Right lobe of liver (tissue), 4 donors: ENCODE results near the gene BUB3.

Source experiments
- POLR2A ChIP-seq: fragments of 450-650 bp; IDR thresholded peaks from one replicate; pipeline ENCODE4 v1.6.1; 2017; ENCODE audit warnings: antibody characterized with exemption, mild to moderate bottlenecking
- TF ChIP-seq, protein P1 (sequence below), 4 donors: fragments of 200-600 bp in 3 of 4; fragments of 450-650 bp in 1 of 4; IDR thresholded peaks; one replicate each; pipeline versions ENCODE4 v1.5.1 to v1.8.0; 2016 to 2022; ENCODE audit warnings: antibody characterized with exemption in 4 of 4, mild to moderate bottlenecking in 2 of 4
- donor health status: DM: no; HTN: no; CAD: no.
- donor health status: DM: no; HTN: no; CAD: no.
- donor health status: DM: no; HTN: yes; CAD: no.

- TF ChIP-seq, protein P1, sequence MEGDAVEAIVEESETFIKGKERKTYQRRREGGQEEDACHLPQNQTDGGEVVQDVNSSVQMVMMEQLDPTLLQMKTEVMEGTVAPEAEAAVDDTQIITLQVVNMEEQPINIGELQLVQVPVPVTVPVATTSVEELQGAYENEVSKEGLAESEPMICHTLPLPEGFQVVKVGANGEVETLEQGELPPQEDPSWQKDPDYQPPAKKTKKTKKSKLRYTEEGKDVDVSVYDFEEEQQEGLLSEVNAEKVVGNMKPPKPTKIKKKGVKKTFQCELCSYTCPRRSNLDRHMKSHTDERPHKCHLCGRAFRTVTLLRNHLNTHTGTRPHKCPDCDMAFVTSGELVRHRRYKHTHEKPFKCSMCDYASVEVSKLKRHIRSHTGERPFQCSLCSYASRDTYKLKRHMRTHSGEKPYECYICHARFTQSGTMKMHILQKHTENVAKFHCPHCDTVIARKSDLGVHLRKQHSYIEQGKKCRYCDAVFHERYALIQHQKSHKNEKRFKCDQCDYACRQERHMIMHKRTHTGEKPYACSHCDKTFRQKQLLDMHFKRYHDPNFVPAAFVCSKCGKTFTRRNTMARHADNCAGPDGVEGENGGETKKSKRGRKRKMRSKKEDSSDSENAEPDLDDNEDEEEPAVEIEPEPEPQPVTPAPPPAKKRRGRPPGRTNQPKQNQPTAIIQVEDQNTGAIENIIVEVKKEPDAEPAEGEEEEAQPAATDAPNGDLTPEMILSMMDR (IDR thresholded peaks at IDR 0.05), result no peak
- TF ChIP-seq POLR2A, result no peak
Measured at GRCh38 chr10:123140164-123140982, 13.8 kb upstream of the BUB3 start.
